GM23338 (cell line): Measurements from ENCODE around the gene ARL10. TPM values are rescaled to one million over a fixed set of nuclear protein-coding genes. Genes with fewer than 3 reads are reported as not detected.

Experiments
- ATAC-seq: fragments of 200-7000 bp; cut with Tn5 transposase; 3 replicates; pipeline ENCODE4 v1.9.1; 2020
- DNase-seq: peaks from one replicate; pipeline ENCODE4 v3.0.0-alpha.2; 2015; ENCODE audit warnings: low spot score
- H2AFZ ChIP-seq: fragments of 200-600 bp; sonication (generic); 2 replicates; pipeline ENCODE4 v1.8.0; 2016; ENCODE audit warnings: antibody characterized with exemption, mild to moderate bottlenecking, moderate library complexity
- H3F3A ChIP-seq: fragments of 200-600 bp; sonication (generic); replicated peaks from 2 replicates; pipeline ENCODE4 v1.8.0; 2017; ENCODE audit warnings: antibody characterized with exemption, mixed run types, low read depth
- H3K27ac ChIP-seq: fragments of 200-600 bp; sonication (generic); 2 replicates; pipeline ENCODE4 v1.6.1; 2016; ENCODE audit warnings: low read depth
- H3K27me3 ChIP-seq: fragments of 200-600 bp; sonication (generic); 2 replicates; pipeline ENCODE4 v1.8.0; 2016; ENCODE audit warnings: mild to moderate bottlenecking, mixed run types, moderate library complexity; ENCODE audit not compliant: insufficient read depth
- H3K36me3 ChIP-seq: fragments of 200-600 bp; sonication (generic); 2 replicates; pipeline ENCODE4 v1.8.0; 2016; ENCODE audit warnings: mild to moderate bottlenecking; ENCODE audit not compliant: insufficient read depth
- H3K4me1 ChIP-seq: fragments of 200-600 bp; sonication (generic); 2 replicates; pipeline ENCODE4 v1.8.0; 2016; ENCODE audit warnings: mild to moderate bottlenecking, moderate library complexity; ENCODE audit not compliant: insufficient read depth
- H3K4me2 ChIP-seq: fragments of 200-600 bp; sonication (generic); 2 replicates; pipeline ENCODE4 v1.7.1; 2017; ENCODE audit warnings: mixed run types
- H3K4me3 ChIP-seq: fragments of 200-600 bp; sonication (generic); 2 replicates; pipeline ENCODE4 v1.6.1; 2016; ENCODE audit warnings: mixed run types
- H3K79me2 ChIP-seq: fragments of 200-600 bp; sonication (generic); replicated peaks from 2 replicates; pipeline ENCODE4 v1.8.0; 2017; ENCODE audit warnings: mild to moderate bottlenecking; ENCODE audit not compliant: insufficient read depth
- H3K9me2 ChIP-seq: fragments of 200-600 bp; sonication (generic); 2 replicates; pipeline ENCODE4 v1.8.0; 2017; ENCODE audit not compliant: insufficient read depth
- H4K20me1 ChIP-seq: fragments of 200-600 bp; sonication (generic); replicated peaks from 2 replicates; pipeline ENCODE4 v1.8.0; 2017; ENCODE audit warnings: mild to moderate bottlenecking; ENCODE audit not compliant: insufficient read depth
- H3K27ac Mint-ChIP-seq: 2 replicates; pipeline ENCODE4 v1.8.0; 2020; ENCODE audit warnings: inconsistent platforms, mild to moderate bottlenecking, moderate library complexity, mixed read lengths
- H3K27me3 Mint-ChIP-seq: 3 replicates; pipeline ENCODE4 v1.8.0; 2022; ENCODE audit warnings: low read depth, mild to moderate bottlenecking, moderate library complexity, mixed read lengths, inconsistent platforms; ENCODE audit not compliant: insufficient read depth, poor library complexity
- H3K36me3 Mint-ChIP-seq: 3 replicates; pipeline ENCODE4 v1.8.0; 2021; ENCODE audit warnings: low read depth, mild to moderate bottlenecking, inconsistent platforms, moderate library complexity, mixed read lengths
- H3K4me1 Mint-ChIP-seq: 3 replicates; pipeline ENCODE4 v1.8.0; 2020; ENCODE audit warnings: mild to moderate bottlenecking, inconsistent platforms, mixed read lengths
- H3K4me3 Mint-ChIP-seq: 3 replicates; pipeline ENCODE4 v1.8.0; 2021; ENCODE audit warnings: moderate library complexity, mild to moderate bottlenecking, inconsistent platforms, mixed read lengths
- H3K9me3 Mint-ChIP-seq: 3 replicates; pipeline ENCODE4 v1.8.0; 2020; ENCODE audit warnings: moderate library complexity, mild to moderate bottlenecking, inconsistent platforms, mixed read lengths
- CREB1 ChIP-seq: fragments of 250-450 bp; sonication (Bioruptor Pico); IDR thresholded peaks from 2 replicates; pipeline ENCODE4 v1.5.0; 2020; ENCODE audit warnings: low read depth, mild to moderate bottlenecking, moderate library complexity
- EZH2 ChIP-seq: fragments of 200-600 bp; sonication (generic); IDR thresholded peaks from one replicate; pipeline ENCODE4 v1.8.0; 2017; ENCODE audit warnings: antibody characterized with exemption, mild to moderate bottlenecking, low read depth; ENCODE audit not compliant: unreplicated experiment
- EZH2phosphoT487 ChIP-seq: fragments of 200-600 bp; sonication (generic); IDR thresholded peaks from one replicate; pipeline ENCODE4 v1.8.1; 2018; ENCODE audit warnings: antibody characterized with exemption; ENCODE audit not compliant: unreplicated experiment
- JUNB ChIP-seq: IDR thresholded peaks from one replicate; pipeline ENCODE4 v1.6.1; 2016; ENCODE audit warnings: antibody characterized with exemption; ENCODE audit not compliant: unreplicated experiment
- NANOG ChIP-seq: IDR thresholded peaks from 2 replicates; pipeline ENCODE4 v1.6.1; 2016; ENCODE audit warnings: antibody characterized with exemption, borderline replicate concordance
- POLR2AphosphoS5 ChIP-seq: IDR thresholded peaks from 2 replicates; pipeline ENCODE4 v1.6.1; 2016; ENCODE audit warnings: antibody characterized with exemption, low read depth
- STAT1 ChIP-seq: IDR thresholded peaks from one replicate; pipeline ENCODE4 v1.6.1; 2016; ENCODE audit warnings: antibody characterized with exemption; ENCODE audit not compliant: unreplicated experiment
- ZNF114 ChIP-seq: fragments of 250-450 bp; sonication (Bioruptor Pico); IDR thresholded peaks from 2 replicates; pipeline ENCODE4 v1.5.0; 2020; ENCODE audit warnings: mild to moderate bottlenecking, moderate library complexity
- ZNF331 ChIP-seq: fragments of 250-450 bp; sonication (Bioruptor Pico); IDR thresholded peaks from 2 replicates; pipeline ENCODE4 v1.5.0; 2020; ENCODE audit warnings: low read depth, mild to moderate bottlenecking, moderate library complexity
- polyA plus RNA-seq: library from polyadenylated mRNA; unstranded; fragments of >200 nt; fragmentation: Nextera tagmentation; extraction: Ambion mirVana; gene quantifications from 2 replicates; pipeline ENCODE4 v1.2.1, GENCODE V29; 2016
- total RNA-seq: library from RNA; depleted of rRNA; stranded (reverse); fragments of >200 nt; shearing (Covaris generic); gene quantifications from 2 replicates; pipeline ENCODE4 v1.2.3, GENCODE V29; 2014
- TF ChIP-seq, protein P1 (sequence below): IDR thresholded peaks from 2 replicates; pipeline ENCODE4 v1.6.1; 2016; ENCODE audit warnings: antibody characterized with exemption
- TF ChIP-seq, protein P2 (sequence below): fragments of 250-450 bp; sonication (Bioruptor Pico); IDR thresholded peaks from 2 replicates; pipeline ENCODE4 v1.5.0; 2020; ENCODE audit warnings: mild to moderate bottlenecking, moderate library complexity
- TF ChIP-seq, protein P3 (sequence below), 2 experiments: fragments of 200-600 bp in 1 of 2; sonication (generic) in 1 of 2; conservative IDR thresholded peaks; 2 replicates each; pipeline versions ENCODE4 v1.5.1 to v1.6.1; 2016 to 2017; ENCODE audit warnings: antibody characterized with exemption in 2 of 2, low read depth in 2 of 2, mild to moderate bottlenecking in 2 of 2, moderate library complexity in 1 of 2
- TF ChIP-seq, protein P4 (sequence below): IDR thresholded peaks from one replicate; pipeline ENCODE4 v1.6.1; 2018; ENCODE audit warnings: antibody characterized with exemption; ENCODE audit not compliant: unreplicated experiment

ARL10 gene
- total and polyA plus RNA-seq, 2 experiments from 2014 or later = 2.5 to 7.9 TPM

DNA sequence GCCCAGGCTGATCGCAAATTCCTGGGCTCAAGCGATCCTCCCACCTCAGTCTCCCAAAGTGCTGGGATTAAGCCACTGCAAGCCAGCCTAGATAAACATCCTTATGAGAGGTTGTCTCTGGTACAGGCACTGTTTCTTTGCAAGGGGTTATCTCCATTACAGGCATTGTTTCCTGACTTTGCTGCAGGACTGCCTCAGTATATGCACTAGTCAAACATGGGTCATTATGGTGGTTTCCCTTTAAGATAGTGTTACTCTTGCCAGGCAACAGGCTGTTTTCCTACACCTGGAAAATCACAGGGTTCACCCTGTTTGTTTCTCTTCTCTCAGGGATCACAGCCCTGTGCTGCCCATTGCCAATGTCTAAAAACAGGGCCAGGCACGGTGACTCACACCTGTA lies 58.9 kb downstream of the ARL10 start:
- Histone ChIP-seq H3F3A (no peaks in the 10 kb centered on the region), H3K27me3 (no peaks in the 10 kb centered on the region), H3K4me2 (no peak overlapping the region), H2AFZ (no peak overlapping the region), H3K27ac (no peak overlapping the region), H3K36me3 (0 out of 2 replicates have a peak, but pooled peaks cover 3% of the 10 kb centered on the region), H3K4me1 (no peaks in the 10 kb centered on the region), H4K20me1 (no peaks in the 10 kb centered on the region), H3K9me2 (0 out of 2 replicates have a peak, but pooled peaks cover 3% of the 10 kb centered on the region), H3K4me3 (no peak overlapping the region), H3K79me2 (no peaks in the 10 kb centered on the region)
- Mint-ChIP-seq H3K4me3 (no peak overlapping the region), H3K27ac (no peak overlapping the region), H3K36me3 (peaks cover 23% of the 10 kb centered on the region), H3K4me1 (no peaks in the 10 kb centered on the region), H3K9me3 (peaks cover 52% of the 10 kb centered on the region), H3K27me3 (peaks cover 4% of the 10 kb centered on the region)
- ATAC-seq (no peak), DNase-seq (no peak)
- TF ChIP-seq NANOG = no peak
- TF ChIP-seq, protein P1, sequence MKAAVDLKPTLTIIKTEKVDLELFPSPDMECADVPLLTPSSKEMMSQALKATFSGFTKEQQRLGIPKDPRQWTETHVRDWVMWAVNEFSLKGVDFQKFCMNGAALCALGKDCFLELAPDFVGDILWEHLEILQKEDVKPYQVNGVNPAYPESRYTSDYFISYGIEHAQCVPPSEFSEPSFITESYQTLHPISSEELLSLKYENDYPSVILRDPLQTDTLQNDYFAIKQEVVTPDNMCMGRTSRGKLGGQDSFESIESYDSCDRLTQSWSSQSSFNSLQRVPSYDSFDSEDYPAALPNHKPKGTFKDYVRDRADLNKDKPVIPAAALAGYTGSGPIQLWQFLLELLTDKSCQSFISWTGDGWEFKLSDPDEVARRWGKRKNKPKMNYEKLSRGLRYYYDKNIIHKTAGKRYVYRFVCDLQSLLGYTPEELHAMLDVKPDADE = no peak
- TF ChIP-seq POLR2AphosphoS5 = no peak
- TF ChIP-seq, protein P2, sequence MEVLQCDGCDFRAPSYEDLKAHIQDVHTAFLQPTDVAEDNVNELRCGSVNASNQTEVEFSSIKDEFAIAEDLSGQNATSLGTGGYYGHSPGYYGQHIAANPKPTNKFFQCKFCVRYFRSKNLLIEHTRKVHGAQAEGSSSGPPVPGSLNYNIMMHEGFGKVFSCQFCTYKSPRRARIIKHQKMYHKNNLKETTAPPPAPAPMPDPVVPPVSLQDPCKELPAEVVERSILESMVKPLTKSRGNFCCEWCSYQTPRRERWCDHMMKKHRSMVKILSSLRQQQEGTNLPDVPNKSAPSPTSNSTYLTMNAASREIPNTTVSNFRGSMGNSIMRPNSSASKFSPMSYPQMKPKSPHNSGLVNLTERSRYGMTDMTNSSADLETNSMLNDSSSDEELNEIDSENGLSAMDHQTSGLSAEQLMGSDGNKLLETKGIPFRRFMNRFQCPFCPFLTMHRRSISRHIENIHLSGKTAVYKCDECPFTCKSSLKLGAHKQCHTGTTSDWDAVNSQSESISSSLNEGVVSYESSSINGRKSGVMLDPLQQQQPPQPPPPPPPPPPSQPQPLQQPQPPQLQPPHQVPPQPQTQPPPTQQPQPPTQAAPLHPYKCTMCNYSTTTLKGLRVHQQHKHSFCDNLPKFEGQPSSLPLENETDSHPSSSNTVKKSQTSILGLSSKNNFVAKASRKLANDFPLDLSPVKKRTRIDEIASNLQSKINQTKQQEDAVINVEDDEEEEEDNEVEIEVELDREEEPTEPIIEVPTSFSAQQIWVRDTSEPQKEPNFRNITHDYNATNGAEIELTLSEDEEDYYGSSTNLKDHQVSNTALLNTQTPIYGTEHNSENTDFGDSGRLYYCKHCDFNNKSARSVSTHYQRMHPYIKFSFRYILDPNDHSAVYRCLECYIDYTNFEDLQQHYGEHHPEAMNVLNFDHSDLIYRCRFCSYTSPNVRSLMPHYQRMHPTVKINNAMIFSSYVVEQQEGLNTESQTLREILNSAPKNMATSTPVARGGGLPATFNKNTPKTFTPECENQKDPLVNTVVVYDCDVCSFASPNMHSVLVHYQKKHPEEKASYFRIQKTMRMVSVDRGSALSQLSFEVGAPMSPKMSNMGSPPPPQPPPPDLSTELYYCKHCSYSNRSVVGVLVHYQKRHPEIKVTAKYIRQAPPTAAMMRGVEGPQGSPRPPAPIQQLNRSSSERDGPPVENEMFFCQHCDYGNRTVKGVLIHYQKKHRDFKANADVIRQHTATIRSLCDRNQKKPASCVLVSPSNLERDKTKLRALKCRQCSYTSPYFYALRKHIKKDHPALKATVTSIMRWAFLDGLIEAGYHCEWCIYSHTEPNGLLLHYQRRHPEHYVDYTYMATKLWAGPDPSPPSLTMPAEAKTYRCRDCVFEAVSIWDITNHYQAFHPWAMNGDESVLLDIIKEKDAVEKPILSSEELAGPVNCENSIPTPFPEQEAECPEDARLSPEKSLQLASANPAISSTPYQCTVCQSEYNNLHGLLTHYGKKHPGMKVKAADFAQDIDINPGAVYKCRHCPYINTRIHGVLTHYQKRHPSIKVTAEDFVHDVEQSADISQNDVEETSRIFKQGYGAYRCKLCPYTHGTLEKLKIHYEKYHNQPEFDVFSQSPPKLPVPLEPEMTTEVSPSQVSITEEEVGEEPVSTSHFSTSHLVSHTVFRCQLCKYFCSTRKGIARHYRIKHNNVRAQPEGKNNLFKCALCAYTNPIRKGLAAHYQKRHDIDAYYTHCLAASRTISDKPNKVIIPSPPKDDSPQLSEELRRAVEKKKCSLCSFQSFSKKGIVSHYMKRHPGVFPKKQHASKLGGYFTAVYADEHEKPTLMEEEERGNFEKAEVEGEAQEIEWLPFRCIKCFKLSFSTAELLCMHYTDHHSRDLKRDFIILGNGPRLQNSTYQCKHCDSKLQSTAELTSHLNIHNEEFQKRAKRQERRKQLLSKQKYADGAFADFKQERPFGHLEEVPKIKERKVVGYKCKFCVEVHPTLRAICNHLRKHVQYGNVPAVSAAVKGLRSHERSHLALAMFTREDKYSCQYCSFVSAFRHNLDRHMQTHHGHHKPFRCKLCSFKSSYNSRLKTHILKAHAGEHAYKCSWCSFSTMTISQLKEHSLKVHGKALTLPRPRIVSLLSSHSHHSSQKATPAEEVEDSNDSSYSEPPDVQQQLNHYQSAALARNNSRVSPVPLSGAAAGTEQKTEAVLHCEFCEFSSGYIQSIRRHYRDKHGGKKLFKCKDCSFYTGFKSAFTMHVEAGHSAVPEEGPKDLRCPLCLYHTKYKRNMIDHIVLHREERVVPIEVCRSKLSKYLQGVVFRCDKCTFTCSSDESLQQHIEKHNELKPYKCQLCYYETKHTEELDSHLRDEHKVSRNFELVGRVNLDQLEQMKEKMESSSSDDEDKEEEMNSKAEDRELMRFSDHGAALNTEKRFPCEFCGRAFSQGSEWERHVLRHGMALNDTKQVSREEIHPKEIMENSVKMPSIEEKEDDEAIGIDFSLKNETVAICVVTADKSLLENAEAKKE (CRISPR knock-in tag) = no peak
- TF ChIP-seq ZNF114 (CRISPR knock-in tag) = no peak
- TF ChIP-seq, protein P3, sequence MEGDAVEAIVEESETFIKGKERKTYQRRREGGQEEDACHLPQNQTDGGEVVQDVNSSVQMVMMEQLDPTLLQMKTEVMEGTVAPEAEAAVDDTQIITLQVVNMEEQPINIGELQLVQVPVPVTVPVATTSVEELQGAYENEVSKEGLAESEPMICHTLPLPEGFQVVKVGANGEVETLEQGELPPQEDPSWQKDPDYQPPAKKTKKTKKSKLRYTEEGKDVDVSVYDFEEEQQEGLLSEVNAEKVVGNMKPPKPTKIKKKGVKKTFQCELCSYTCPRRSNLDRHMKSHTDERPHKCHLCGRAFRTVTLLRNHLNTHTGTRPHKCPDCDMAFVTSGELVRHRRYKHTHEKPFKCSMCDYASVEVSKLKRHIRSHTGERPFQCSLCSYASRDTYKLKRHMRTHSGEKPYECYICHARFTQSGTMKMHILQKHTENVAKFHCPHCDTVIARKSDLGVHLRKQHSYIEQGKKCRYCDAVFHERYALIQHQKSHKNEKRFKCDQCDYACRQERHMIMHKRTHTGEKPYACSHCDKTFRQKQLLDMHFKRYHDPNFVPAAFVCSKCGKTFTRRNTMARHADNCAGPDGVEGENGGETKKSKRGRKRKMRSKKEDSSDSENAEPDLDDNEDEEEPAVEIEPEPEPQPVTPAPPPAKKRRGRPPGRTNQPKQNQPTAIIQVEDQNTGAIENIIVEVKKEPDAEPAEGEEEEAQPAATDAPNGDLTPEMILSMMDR (conservative IDR thresholded peaks at IDR 0.05; ENCODE audit: low read depth in 2 of 2) = no peak
- TF ChIP-seq STAT1 = no peak
- no peak for TF ChIP-seq EZH2
- no peak for TF ChIP-seq JUNB
- TF ChIP-seq, protein P4, sequence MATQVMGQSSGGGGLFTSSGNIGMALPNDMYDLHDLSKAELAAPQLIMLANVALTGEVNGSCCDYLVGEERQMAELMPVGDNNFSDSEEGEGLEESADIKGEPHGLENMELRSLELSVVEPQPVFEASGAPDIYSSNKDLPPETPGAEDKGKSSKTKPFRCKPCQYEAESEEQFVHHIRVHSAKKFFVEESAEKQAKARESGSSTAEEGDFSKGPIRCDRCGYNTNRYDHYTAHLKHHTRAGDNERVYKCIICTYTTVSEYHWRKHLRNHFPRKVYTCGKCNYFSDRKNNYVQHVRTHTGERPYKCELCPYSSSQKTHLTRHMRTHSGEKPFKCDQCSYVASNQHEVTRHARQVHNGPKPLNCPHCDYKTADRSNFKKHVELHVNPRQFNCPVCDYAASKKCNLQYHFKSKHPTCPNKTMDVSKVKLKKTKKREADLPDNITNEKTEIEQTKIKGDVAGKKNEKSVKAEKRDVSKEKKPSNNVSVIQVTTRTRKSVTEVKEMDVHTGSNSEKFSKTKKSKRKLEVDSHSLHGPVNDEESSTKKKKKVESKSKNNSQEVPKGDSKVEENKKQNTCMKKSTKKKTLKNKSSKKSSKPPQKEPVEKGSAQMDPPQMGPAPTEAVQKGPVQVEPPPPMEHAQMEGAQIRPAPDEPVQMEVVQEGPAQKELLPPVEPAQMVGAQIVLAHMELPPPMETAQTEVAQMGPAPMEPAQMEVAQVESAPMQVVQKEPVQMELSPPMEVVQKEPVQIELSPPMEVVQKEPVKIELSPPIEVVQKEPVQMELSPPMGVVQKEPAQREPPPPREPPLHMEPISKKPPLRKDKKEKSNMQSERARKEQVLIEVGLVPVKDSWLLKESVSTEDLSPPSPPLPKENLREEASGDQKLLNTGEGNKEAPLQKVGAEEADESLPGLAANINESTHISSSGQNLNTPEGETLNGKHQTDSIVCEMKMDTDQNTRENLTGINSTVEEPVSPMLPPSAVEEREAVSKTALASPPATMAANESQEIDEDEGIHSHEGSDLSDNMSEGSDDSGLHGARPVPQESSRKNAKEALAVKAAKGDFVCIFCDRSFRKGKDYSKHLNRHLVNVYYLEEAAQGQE = no peak
- no peak for TF ChIP-seq CREB1 (CRISPR knock-in tag)
- no peak for TF ChIP-seq EZH2phosphoT487
- TF ChIP-seq ZNF331 (CRISPR knock-in tag) = no peak
